Caco-2 (cell line): ENCODE data around the gene LGR6. TPM values are rescaled to one million over a fixed set of nuclear protein-coding genes. Genes with fewer than 3 reads are reported as not detected.

Source experiments
- BruUV-seq: library from RNA; stranded (reverse); fragments of 400-500 nt; replicated peaks from 2 replicates; lab custom pipeline; 2021; lab: Mats Ljungman, UMichigan
- CTCF ChIA-PET: fragments of 300-600 bp; sonication (Branson Sonifier 250); formaldehyde crosslinking; loops from one replicate; lab custom pipeline; 2022; ENCODE audit warnings: antibody characterized with exemption; lab: Charles Lee
- POLR2A ChIA-PET: fragments of 300-600 bp; sonication (Branson Sonifier 250); formaldehyde crosslinking; loops from one replicate; lab custom pipeline; 2022; ENCODE audit warnings: antibody characterized with exemption; lab: Charles Lee
- DNase-seq, 2 experiments: peaks; one replicate each; pipeline versions ENCODE4 v3.0.0 to v3.0.0-alpha.2; 2020 to 2022
- H3K27me3 ChIP-seq: replicated peaks from 2 replicates; pipeline ENCODE4 v1.6.0; 2011; ENCODE audit warnings: low read length; ENCODE audit not compliant: control insufficient read depth, insufficient read depth
- H3K36me3 ChIP-seq: 2 replicates; pipeline ENCODE4 v1.5.1; 2011; ENCODE audit warnings: low read length; ENCODE audit not compliant: control insufficient read depth, insufficient read depth
- H3K4me1 ChIP-seq: fragments of 250-450 bp; sonication (Bioruptor Pico); 2 replicates; pipeline ENCODE4 v1.5.1; 2020; ENCODE audit warnings: mild to moderate bottlenecking
- H3K4me3 ChIP-seq: 2 replicates; pipeline ENCODE4 v1.5.1; 2011; ENCODE audit warnings: low read depth, mild to moderate bottlenecking, control low read depth, low read length
- H3K9me3 ChIP-seq: fragments of 250-450 bp; sonication (Bioruptor Pico); 2 replicates; pipeline ENCODE4 v1.5.1; 2020; ENCODE audit warnings: mild to moderate bottlenecking, moderate library complexity
- H3K27ac Mint-ChIP-seq: one replicate; pipeline ENCODE4 v1.8.0; 2022; ENCODE audit warnings: mixed read lengths; ENCODE audit not compliant: unreplicated experiment
- H3K27me3 Mint-ChIP-seq: one replicate; pipeline ENCODE4 v1.8.0; 2022; ENCODE audit warnings: mixed read lengths; ENCODE audit not compliant: insufficient read depth, unreplicated experiment
- H3K36me3 Mint-ChIP-seq: one replicate; pipeline ENCODE4 v1.8.0; 2022; ENCODE audit warnings: mild to moderate bottlenecking, mixed read lengths; ENCODE audit not compliant: insufficient read depth, unreplicated experiment
- H3K4me1 Mint-ChIP-seq: one replicate; pipeline ENCODE4 v1.8.0; 2022; ENCODE audit warnings: low read depth, mixed read lengths; ENCODE audit not compliant: unreplicated experiment
- H3K4me3 Mint-ChIP-seq: one replicate; pipeline ENCODE4 v1.8.0; 2022; ENCODE audit warnings: mild to moderate bottlenecking, moderate library complexity, mixed read lengths; ENCODE audit not compliant: unreplicated experiment
- H3K9me3 Mint-ChIP-seq: one replicate; pipeline ENCODE4 v1.8.0; 2022; ENCODE audit warnings: mixed read lengths; ENCODE audit not compliant: unreplicated experiment
- intact Hi-C: fragments of 100-400 bp; cut with micrococcal nuclease; formaldehyde crosslinking; loops from one replicate; pipeline ENCODE4 v1.10.0; 2022; ENCODE audit not compliant: unreplicated experiment
- total RNA-seq: library from RNA; stranded (reverse); gene quantifications from 2 replicates; pipeline ENCODE4 v1.2.3, GENCODE V29; 2022
- TF ChIP-seq, protein P1 (sequence below), 2 experiments: fragments of 200-600 bp in 1 of 2; IDR thresholded peaks; 1 replicate in 1 of 2; 2 replicates in 1 of 2; pipeline versions ENCODE4 v1.5.1 to v1.8.0; 2011 to 2022; ENCODE audit warnings: antibody characterized with exemption in 1 of 2, control low read depth in 1 of 2, inconsistent platforms in 1 of 2, low read depth in 1 of 2, low read length in 1 of 2, mild to moderate bottlenecking in 1 of 2, moderate library complexity in 1 of 2; ENCODE audit not compliant: insufficient read depth in 1 of 2, severe bottlenecking in 1 of 2, unreplicated experiment in 1 of 2

Gene LGR6
- total RNA-seq, 1 experiment from 2014 or later: 0.36 TPM

GRCh38 chr1:202357506-202357905, 163.9 kb downstream of the LGR6 start:
- TF ChIP-seq, protein P1, sequence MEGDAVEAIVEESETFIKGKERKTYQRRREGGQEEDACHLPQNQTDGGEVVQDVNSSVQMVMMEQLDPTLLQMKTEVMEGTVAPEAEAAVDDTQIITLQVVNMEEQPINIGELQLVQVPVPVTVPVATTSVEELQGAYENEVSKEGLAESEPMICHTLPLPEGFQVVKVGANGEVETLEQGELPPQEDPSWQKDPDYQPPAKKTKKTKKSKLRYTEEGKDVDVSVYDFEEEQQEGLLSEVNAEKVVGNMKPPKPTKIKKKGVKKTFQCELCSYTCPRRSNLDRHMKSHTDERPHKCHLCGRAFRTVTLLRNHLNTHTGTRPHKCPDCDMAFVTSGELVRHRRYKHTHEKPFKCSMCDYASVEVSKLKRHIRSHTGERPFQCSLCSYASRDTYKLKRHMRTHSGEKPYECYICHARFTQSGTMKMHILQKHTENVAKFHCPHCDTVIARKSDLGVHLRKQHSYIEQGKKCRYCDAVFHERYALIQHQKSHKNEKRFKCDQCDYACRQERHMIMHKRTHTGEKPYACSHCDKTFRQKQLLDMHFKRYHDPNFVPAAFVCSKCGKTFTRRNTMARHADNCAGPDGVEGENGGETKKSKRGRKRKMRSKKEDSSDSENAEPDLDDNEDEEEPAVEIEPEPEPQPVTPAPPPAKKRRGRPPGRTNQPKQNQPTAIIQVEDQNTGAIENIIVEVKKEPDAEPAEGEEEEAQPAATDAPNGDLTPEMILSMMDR (IDR thresholded peaks at IDR 0.05; ENCODE audit: insufficient read depth in 1 of 2, low read depth in 1 of 2, low read length in 1 of 2, severe bottlenecking in 1 of 2, unreplicated experiment in 1 of 2): no peak
- Mint-ChIP-seq H3K4me1 (peaks cover 25% of the 10 kb centered on the region), H3K27ac (no peak overlapping the region), H3K27me3 (no peaks in the 10 kb centered on the region), H3K9me3 (no peaks in the 10 kb centered on the region), H3K36me3 (no peaks in the 10 kb centered on the region), H3K4me3 (no peak overlapping the region)
- BruUV-seq: no TSS peak
- H3K4me1 ChIP-seq: peaks cover 10% of the 10 kb centered on the region; the same call in 1 of the 2 replicates
- H3K36me3 ChIP-seq: no peaks in the 10 kb centered on the region
- H3K27me3 ChIP-seq: no peaks in the 10 kb centered on the region
- intact Hi-C loops: no loop called here
- ChIA-PET POLR2A (no interaction called here), CTCF (no interaction called here)
- no peak for DNase-seq
- no peaks in the 10 kb centered on the region for H3K9me3 ChIP-seq
- no peak overlapping the region for H3K4me3 ChIP-seq

GRCh38 chr1:202361224-202361623, 167.6 kb downstream of the LGR6 start:
- peaks cover 3% of the 10 kb centered on the region; the same call in 1 of the 2 replicates for H3K4me1 ChIP-seq
- H3K4me3 Mint-ChIP-seq: no peak overlapping the region
- H3K9me3 ChIP-seq: no peaks in the 10 kb centered on the region
- H3K27ac Mint-ChIP-seq: no peak overlapping the region
- intact Hi-C loops: no loop called here
- no peak for DNase-seq
- H3K4me1 Mint-ChIP-seq: peaks cover 5% of the 10 kb centered on the region
- no peak overlapping the region for H3K4me3 ChIP-seq
- POLR2A ChIA-PET: no interaction called here
- no peaks in the 10 kb centered on the region for H3K36me3 Mint-ChIP-seq
- CTCF ChIA-PET: no interaction called here
- no peaks in the 10 kb centered on the region for H3K36me3 ChIP-seq
- H3K27me3 Mint-ChIP-seq: no peaks in the 10 kb centered on the region
- TF ChIP-seq, protein P1 (IDR thresholded peaks at IDR 0.05; ENCODE audit: insufficient read depth in 1 of 2, low read depth in 1 of 2, low read length in 1 of 2, severe bottlenecking in 1 of 2, unreplicated experiment in 1 of 2): no peak
- no peaks in the 10 kb centered on the region for H3K27me3 ChIP-seq
- BruUV-seq: no TSS peak
- no peaks in the 10 kb centered on the region for H3K9me3 Mint-ChIP-seq

GRCh38 chr1:202361701-202362100, 168.1 kb downstream of the LGR6 start:
- no peaks in the 10 kb centered on the region for H3K4me1 Mint-ChIP-seq

More at GRCh38 chr1:202361701-202362100, 168.1 kb downstream of the LGR6 start:
- Mint-ChIP-seq H3K9me3 (no peaks in the 10 kb centered on the region), H3K27ac (no peak overlapping the region), H3K4me3 (no peak overlapping the region), H3K27me3 (no peaks in the 10 kb centered on the region), H3K36me3 (no peaks in the 10 kb centered on the region)
- no peaks in the 10 kb centered on the region for H3K9me3 ChIP-seq
- H3K36me3 ChIP-seq: no peaks in the 10 kb centered on the region
- no TSS peak for BruUV-seq
- ChIA-PET CTCF (no interaction called here), POLR2A (no interaction called here)
- TF ChIP-seq, protein P1 (IDR thresholded peaks at IDR 0.05; ENCODE audit: insufficient read depth in 1 of 2, low read depth in 1 of 2, low read length in 1 of 2, severe bottlenecking in 1 of 2, unreplicated experiment in 1 of 2): no peak
- DNase-seq: no peak
- H3K4me3 ChIP-seq: no peak overlapping the region
- H3K4me1 ChIP-seq: no peaks in the 10 kb centered on the region
- intact Hi-C loops: no loop called here
- H3K27me3 ChIP-seq: no peaks in the 10 kb centered on the region
